ENCODE data around the gene WSCD2. TPM values are rescaled to one million over a fixed set of nuclear protein-coding genes. Genes with fewer than 3 reads are reported as not detected.

The WSCD2 gene
- total RNA-seq, 2 donors from 2014 or later = not detected

DNA sequence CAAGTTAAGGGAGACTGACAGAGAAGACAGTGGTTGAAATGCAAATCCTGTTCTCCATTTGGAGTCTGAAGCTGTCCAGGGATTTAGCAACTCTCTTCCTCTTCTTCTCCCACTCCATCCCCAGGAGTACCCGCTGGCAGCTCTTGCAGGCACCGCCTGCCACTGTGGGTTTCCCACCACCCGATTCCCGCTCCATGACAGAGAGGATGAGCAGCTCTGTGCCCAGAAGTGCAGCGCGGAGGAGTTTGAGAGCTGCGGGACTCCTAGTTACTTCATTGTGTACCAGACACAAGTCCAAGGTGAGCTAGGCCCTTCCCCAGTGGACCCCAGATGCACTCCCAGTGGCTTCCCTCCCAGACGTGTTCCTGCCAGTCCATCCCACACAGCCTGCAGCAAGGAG is 97.8 kb downstream of the WSCD2 start:
- H3K27me3 Mint-ChIP-seq = peaks cover 14% of the 10 kb centered on the region
- no peak for ATAC-seq (replicated peaks)
- no peaks in the 10 kb centered on the region for H3K36me3 Mint-ChIP-seq (ENCODE audit: low read depth)
- H3K27ac Mint-ChIP-seq = no peak overlapping the region
- H3K4me1 Mint-ChIP-seq = no peaks in the 10 kb centered on the region
- no peak overlapping the region for H3K4me3 Mint-ChIP-seq
- H3K9me3 Mint-ChIP-seq = peaks cover 3% of the 10 kb centered on the region

DNA sequence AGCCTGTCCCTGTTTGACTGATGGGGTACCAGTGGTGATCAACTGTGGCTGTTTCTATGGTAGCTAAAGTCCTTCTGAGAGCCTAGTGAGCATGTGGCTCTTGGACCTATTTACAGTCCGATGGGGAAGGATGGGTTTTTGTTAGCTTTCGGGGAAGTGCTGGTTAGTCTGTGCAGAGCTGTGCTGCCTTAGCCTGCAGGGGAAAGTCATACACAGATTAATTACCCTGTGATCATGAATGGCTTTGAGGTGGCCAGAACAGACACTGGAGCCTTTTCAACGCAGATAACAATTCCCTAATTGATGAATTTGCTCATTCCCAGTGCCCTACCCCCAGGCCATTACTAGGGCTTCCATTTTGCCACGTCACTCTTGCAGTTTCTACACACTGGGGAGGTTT is 99.7 kb downstream of the WSCD2 start:
- no peak for ATAC-seq (replicated peaks)
- H3K27me3 Mint-ChIP-seq = peaks cover 19% of the 10 kb centered on the region
- no peak overlapping the region for H3K4me3 Mint-ChIP-seq
- no peaks in the 10 kb centered on the region for H3K36me3 Mint-ChIP-seq (ENCODE audit: low read depth)
- no peak overlapping the region for H3K27ac Mint-ChIP-seq
- no peaks in the 10 kb centered on the region for H3K4me1 Mint-ChIP-seq
- peaks cover 3% of the 10 kb centered on the region for H3K9me3 Mint-ChIP-seq

DNA sequence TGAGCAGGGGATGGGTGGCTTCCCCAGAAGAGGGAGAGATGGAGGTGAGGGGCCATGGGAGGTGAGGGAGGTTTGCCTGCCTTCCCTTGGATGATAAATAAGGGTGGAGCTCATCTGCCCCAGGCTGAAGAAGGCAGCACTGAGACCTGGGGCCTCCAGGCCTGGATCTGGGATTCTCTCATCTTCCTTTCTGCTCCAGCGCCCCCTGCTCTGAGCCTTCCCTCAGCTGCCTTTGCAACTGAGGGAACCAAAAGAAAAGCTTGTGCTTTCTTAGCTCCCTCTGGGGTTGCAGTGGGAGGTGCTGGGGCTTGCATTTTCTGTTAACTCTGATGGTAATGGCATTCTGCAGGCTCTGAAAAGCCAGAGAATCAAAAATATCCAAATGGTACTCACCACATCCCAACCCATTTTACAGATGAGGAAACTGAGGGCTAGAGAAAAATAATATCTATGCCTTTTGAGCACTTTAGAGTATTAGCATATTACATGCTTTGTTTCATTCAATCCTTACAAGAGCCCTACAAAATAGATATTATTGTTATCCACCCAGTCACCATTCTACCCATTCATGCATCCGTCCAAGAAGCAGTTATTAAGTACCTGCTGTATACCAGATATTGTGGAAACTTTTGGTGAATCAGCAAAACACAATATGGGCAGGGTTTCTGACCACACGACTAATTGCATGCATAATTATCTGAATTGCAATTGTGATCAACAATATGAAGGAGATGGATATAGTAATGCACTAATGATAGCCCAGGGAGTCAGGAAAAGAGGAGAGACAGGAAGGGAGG is 102.2 kb downstream of the WSCD2 start:
- no peak overlapping the region for H3K4me3 Mint-ChIP-seq
- H3K27me3 Mint-ChIP-seq = peaks cover 22% of the 10 kb centered on the region
- no peaks in the 10 kb centered on the region for H3K36me3 Mint-ChIP-seq (ENCODE audit: low read depth)
- no peaks in the 10 kb centered on the region for H3K4me1 Mint-ChIP-seq
- no peak overlapping the region for H3K27ac Mint-ChIP-seq
- peaks cover 3% of the 10 kb centered on the region for H3K9me3 Mint-ChIP-seq
- no peak for ATAC-seq (replicated peaks)

DNA sequence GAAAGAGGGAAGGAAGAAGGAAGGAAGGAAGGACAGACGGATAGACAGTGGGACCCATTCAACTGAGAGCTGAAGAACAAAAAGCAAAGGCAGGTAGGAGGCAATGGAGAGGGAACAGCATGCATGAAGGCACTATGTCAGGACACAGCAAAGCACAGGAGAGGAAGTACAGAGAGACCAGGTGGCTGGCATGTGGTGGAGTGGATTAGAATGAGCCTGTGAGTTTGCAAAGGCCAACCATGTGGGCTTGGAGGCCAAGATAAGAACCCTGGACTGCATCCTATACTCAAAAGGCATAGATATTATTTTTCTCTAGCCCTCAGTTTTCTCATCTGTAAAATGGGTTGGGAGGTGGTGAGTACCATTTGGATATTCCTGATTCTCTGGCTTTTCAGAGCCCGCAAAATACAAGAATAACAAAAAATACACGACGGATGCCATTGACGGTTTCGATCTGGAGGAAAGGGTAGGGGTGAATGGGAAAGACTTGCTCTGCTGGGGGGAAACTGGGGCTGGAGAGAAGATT is 102.9 kb downstream of the WSCD2 start:
- H3K4me3 Mint-ChIP-seq = no peak overlapping the region
- H3K27ac Mint-ChIP-seq = no peak overlapping the region
- no peak for ATAC-seq (replicated peaks)
- no peaks in the 10 kb centered on the region for H3K36me3 Mint-ChIP-seq (ENCODE audit: low read depth)
- peaks cover 3% of the 10 kb centered on the region for H3K9me3 Mint-ChIP-seq
- H3K27me3 Mint-ChIP-seq = peaks cover 27% of the 10 kb centered on the region
- no peaks in the 10 kb centered on the region for H3K4me1 Mint-ChIP-seq

DNA sequence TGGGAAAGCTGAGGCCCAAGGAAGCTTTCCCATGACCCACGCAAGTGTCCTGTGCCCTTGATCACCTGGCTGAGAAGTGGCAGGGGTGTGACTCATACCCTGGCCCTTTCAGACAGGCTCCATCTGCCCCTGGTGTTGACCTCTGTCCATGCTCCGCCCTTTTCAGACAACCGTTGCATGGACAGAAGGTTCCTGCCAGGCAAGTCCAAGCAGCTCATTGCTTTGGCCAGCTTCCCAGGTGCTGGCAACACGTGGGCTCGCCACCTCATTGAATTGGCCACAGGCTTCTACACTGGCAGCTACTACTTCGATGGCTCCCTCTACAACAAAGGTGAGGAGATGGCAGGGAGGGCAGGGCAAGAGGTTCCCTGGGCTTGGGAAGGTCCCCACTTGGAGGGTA is 103.5 kb downstream of the WSCD2 start:
- H3K9me3 Mint-ChIP-seq = peaks cover 1% of the 10 kb centered on the region
- H3K36me3 Mint-ChIP-seq (ENCODE audit: low read depth) = no peaks in the 10 kb centered on the region
- H3K4me3 Mint-ChIP-seq = no peak overlapping the region
- no peak for ATAC-seq (replicated peaks)
- no peaks in the 10 kb centered on the region for H3K4me1 Mint-ChIP-seq
- H3K27me3 Mint-ChIP-seq = peaks cover 28% of the 10 kb centered on the region
- no peak overlapping the region for H3K27ac Mint-ChIP-seq

DNA sequence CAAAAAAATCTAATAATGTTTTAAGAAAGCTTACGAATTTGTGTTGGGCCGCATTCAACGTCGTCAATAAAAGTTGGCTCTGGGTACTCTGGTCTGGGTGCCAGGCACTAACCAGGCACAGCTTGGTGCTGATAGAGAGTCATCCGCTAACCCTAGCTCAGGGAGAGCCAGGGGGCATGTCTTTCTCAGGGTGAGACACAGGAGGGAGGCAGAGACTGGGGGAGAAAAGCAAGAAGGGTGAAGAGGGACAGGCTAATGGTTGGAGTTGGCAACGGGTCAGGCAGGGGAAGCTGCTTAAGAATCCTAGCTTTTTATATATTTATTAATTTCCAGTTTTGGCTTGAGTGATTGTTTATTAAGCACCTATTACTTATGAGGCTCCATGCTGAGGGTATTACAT is 105.1 kb downstream of the WSCD2 start:
- peaks cover 26% of the 10 kb centered on the region for H3K27me3 Mint-ChIP-seq
- no peak for ATAC-seq (replicated peaks)
- no peak overlapping the region for H3K27ac Mint-ChIP-seq
- H3K36me3 Mint-ChIP-seq (ENCODE audit: low read depth) = no peaks in the 10 kb centered on the region
- H3K9me3 Mint-ChIP-seq = no peaks in the 10 kb centered on the region
- no peaks in the 10 kb centered on the region for H3K4me1 Mint-ChIP-seq
- no peak overlapping the region for H3K4me3 Mint-ChIP-seq

DNA sequence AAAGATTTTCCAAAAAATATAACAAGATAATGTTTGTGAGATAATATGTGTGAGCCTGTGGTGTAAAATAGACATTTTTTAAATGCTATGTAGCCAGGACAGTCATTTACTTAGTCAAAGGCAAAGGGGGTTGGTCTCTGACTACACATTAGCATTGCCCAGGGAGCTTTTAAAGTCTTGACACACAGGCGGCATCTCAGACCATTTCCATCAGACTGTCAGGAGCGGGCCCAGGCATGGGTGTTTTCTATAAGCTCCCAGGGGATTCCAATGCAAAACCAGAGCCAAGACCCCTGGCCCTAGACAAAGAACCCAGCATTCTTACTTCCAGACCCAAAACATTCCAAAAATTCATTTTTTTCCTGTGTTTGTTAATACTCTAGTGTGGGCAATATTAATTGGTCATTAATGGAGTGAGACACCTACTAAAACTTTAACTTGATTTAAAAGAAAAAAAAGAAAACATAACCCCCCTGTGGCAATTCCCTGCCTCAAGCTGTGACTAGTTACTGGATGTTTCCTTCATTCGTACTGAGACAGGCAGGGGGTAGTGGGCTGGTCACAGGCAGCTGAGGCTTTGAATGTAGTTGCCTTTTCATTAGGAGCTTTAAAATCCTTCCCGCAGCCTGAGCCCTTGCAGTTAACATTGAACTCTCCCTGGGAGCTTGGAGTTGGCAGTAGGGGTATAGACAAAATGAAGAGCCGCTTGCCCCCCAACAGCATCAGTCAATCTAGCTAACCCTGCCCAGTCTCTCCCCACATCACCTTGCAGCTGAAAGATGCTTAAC is 106.3 kb downstream of the WSCD2 start:
- Mint-ChIP-seq H3K27ac (no peak overlapping the region), H3K27me3 (peaks cover 29% of the 10 kb centered on the region), H3K4me1 (no peaks in the 10 kb centered on the region), H3K36me3 (ENCODE audit: low read depth) (no peaks in the 10 kb centered on the region), H3K4me3 (no peak overlapping the region), H3K9me3 (no peaks in the 10 kb centered on the region)
- no peak for ATAC-seq (replicated peaks)

DNA sequence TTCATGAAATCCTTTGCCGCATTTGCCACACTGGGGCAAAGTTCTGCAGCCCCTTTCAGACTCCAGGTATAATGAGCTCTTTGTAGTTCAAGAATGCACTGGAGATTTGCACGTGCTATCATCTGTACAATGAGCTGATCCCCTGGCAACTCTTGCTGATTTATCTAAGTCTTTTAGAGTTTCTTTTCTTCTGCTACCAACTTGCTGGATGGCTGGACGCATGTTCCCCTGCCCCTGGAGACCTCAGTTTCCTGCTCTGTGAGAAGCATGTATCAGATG is 106.8 kb downstream of the WSCD2 start:
- Mint-ChIP-seq H3K9me3 (no peaks in the 10 kb centered on the region), H3K4me3 (no peak overlapping the region), H3K4me1 (no peaks in the 10 kb centered on the region), H3K27me3 (peaks cover 24% of the 10 kb centered on the region), H3K27ac (no peak overlapping the region), H3K36me3 (ENCODE audit: low read depth) (no peaks in the 10 kb centered on the region)
- no peak for ATAC-seq (replicated peaks)

DNA sequence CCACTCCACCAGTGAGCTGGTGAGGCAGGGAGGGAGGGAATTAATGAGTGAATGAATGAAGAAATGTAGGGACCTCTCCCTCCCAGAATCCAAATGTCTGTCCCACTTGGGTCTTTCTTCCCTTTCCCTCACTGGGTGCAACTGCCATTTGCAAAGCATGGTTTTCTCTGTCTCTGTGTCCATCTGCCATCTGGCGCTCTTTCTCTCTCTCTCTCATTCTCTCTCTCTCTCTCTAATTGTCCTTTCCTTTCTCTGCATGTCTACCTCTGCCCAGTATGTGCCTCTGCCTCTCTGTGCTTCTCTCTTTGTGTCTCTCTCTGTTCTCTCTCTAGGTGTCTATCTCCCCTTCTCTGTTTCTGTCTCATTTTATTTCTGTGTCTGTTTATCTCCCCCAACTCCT is 107.3 kb downstream of the WSCD2 start:
- ATAC-seq (replicated peaks) = no peak
- Mint-ChIP-seq H3K36me3 (ENCODE audit: low read depth) (no peaks in the 10 kb centered on the region), H3K4me3 (no peak overlapping the region), H3K9me3 (no peaks in the 10 kb centered on the region), H3K27me3 (peaks cover 23% of the 10 kb centered on the region), H3K27ac (no peak overlapping the region), H3K4me1 (no peaks in the 10 kb centered on the region)

DNA sequence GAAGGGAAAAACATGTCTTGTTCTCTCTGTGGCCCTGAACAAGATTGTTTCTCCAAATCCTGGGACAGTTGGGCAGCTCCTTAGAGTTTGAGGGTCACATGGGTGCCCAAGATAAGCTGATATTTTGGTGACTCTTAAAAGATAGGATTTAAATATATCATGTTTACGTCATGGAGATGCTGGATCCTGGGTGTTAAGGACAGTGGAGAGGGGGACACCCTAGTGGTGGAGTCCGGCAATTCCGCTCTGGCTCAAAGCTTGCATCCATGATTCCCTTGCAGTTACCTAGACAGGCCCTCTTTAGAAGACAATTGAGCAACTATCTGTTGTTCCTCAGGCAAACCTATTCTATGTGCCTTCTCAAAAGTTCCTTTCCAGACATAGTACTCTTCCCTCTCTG is 108.2 kb downstream of the WSCD2 start:
- no peak for ATAC-seq (replicated peaks)

DNA sequence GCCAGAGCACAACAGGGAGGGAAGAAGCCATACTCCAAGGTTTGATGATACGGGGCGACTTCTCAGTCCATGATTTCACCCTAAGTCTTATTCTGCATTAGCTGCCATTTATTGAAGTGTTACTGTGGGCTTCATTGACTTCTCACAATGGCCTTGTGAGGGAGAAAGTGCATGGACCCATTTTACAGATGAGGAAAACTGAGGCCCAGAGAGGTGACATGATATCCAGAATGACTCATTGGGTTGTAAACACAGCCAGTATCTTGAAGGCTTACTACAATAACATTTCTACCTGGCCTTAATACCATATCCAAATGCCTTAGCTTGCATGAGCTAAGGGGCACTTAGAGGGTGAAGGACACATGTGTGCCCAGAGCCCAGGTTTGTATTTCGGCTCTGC is 109.4 kb downstream of the WSCD2 start:
- Mint-ChIP-seq H3K27ac (no peak overlapping the region), H3K4me3 (no peak overlapping the region), H3K4me1 (no peaks in the 10 kb centered on the region), H3K36me3 (ENCODE audit: low read depth) (no peaks in the 10 kb centered on the region), H3K9me3 (no peaks in the 10 kb centered on the region), H3K27me3 (peaks cover 14% of the 10 kb centered on the region)
- no peak for ATAC-seq (replicated peaks)

More for the DNA sequence above, 108.2 kb downstream of the WSCD2 start:
- no peak overlapping the region for H3K4me3 Mint-ChIP-seq
- no peaks in the 10 kb centered on the region for H3K9me3 Mint-ChIP-seq
- no peaks in the 10 kb centered on the region for H3K4me1 Mint-ChIP-seq
- H3K27me3 Mint-ChIP-seq = peaks cover 18% of the 10 kb centered on the region
- H3K27ac Mint-ChIP-seq = no peak overlapping the region
- H3K36me3 Mint-ChIP-seq (ENCODE audit: low read depth) = no peaks in the 10 kb centered on the region

DNA sequence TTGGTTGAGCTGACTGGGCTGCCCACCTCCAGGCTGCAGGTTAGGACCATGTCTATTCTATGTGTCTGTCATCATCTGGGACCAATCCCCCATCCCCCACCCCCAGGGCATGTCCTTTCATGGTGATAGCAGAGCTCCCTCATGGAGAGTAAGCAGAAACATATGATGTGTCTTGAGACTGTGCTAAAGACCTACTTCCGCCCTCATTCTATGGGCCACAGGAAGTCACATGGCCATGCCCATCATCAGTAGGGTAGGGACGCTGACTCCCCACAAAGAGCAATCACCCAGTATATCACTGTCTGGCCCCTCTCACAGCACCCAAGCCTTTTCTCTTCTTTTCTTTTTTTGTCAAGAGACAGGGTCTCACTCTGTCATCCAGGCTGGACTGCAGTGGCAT is 110.3 kb downstream of the WSCD2 start:
- no peaks in the 10 kb centered on the region for H3K9me3 Mint-ChIP-seq
- H3K4me1 Mint-ChIP-seq = no peaks in the 10 kb centered on the region
- H3K27ac Mint-ChIP-seq = no peak overlapping the region
- no peaks in the 10 kb centered on the region for H3K36me3 Mint-ChIP-seq (ENCODE audit: low read depth)
- no peak overlapping the region for H3K4me3 Mint-ChIP-seq
- ATAC-seq (replicated peaks) = no peak
- peaks cover 14% of the 10 kb centered on the region for H3K27me3 Mint-ChIP-seq

DNA sequence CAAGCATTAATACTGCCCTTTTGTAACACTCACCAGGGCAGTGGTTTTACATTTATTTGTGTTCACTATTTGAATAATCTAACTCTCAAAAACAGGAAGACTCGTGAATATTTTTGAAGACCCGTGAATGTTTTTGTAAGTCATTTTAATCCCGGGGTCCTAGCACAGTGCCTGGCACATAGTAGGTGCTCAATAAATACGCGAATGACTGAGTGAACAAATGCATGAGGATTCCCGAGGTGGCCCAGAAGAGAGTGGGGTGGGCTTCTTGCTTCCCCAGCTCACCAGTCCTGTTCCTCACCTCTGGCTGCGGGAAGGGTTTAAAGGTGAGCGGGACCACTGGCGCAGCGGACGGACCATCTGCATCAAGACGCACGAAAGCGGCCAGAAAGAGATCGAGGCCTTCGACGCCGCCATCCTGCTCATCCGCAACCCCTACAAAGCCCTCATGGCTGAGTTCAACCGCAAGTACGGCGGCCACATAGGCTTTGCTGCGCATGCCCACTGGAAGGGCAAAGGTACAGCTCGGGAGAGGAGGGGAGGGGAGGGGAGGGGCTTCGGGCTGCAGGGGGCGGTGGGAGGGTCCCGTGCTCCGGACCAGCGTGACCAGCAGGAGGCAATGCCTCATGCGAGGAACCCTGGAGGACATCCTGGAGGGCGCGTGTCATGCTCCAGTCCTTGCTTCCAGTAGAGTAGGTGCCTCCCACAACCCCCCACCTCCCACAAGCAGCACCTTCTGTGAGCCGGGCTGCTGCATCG is 111.1 kb downstream of the WSCD2 start:
- Mint-ChIP-seq H3K4me1 (no peaks in the 10 kb centered on the region), H3K9me3 (no peaks in the 10 kb centered on the region), H3K4me3 (no peak overlapping the region), H3K27me3 (peaks cover 14% of the 10 kb centered on the region), H3K27ac (no peak overlapping the region), H3K36me3 (ENCODE audit: low read depth) (no peaks in the 10 kb centered on the region)
- ATAC-seq (replicated peaks) = no peak

DNA sequence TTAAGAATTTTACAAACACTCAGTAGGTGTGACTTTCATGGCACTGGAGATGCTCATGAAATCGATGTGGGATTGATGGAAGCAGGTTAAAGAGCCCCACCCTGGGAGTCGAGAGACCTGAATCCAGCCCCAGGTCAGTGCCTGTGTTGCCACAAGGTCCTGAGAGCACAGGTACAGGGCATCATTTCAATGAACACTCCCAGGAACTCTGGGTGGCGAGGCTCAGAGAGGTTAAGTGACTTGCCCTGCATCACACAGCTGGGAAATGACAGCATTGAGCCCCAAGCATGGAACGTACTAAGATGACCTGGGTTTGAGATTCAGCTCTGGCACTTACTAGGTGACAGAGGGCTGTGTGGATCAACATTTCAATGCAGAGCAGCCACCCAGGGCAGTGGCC is 111.8 kb downstream of the WSCD2 start:
- Mint-ChIP-seq H3K4me1 (no peaks in the 10 kb centered on the region), H3K27ac (no peak overlapping the region), H3K9me3 (no peaks in the 10 kb centered on the region), H3K36me3 (ENCODE audit: low read depth) (no peaks in the 10 kb centered on the region), H3K4me3 (no peak overlapping the region), H3K27me3 (peaks cover 14% of the 10 kb centered on the region)
- no peak for ATAC-seq (replicated peaks)
